Stimulated activated CD4-positive, alpha-beta T cell treated with anti-CD3 and anti-CD28 coated beads, Interleukin-15, amount 100 ng/mL, for 24 hours (primary cell): Measurements from ENCODE around the gene NFIA.

ENCODE experiments used
- DNase-seq: peaks from one replicate; pipeline ENCODE4 v3.0.0-alpha.2; 2020

The NFIA gene

GRCh38 chr1:61386770-61387169 lies 304.4 kb downstream of the NFIA start:
- no peak for DNase-seq

GRCh38 chr1:61387829-61388228 lies 305.5 kb downstream of the NFIA start:
- DNase-seq, result no peak

- DNase-seq, result no peak
Observed at GRCh38 chr1:61388566-61388965, 306.2 kb downstream of the NFIA start.

- DNase-seq, result no peak
Observed at GRCh38 chr1:61389194-61389925, 307.0 kb downstream of the NFIA start.

GRCh38 chr1:61389926-61390845 lies 307.8 kb downstream of the NFIA start:
- no peak for DNase-seq

- DNase-seq, result no peak
Observed at GRCh38 chr1:61391730-61392129, 309.4 kb downstream of the NFIA start.

GRCh38 chr1:61392409-61393242 lies 310.3 kb downstream of the NFIA start:
- no peak for DNase-seq

- no peak for DNase-seq
Observed at GRCh38 chr1:61393575-61393974, 311.2 kb downstream of the NFIA start.

GRCh38 chr1:61395146-61395800 lies 312.9 kb downstream of the NFIA start:
- DNase-seq, result no peak

- no peak for DNase-seq
Observed at GRCh38 chr1:61397495-61397894, 315.1 kb downstream of the NFIA start.

- DNase-seq, result no peak
Observed at GRCh38 chr1:61397935-61398334, 315.6 kb downstream of the NFIA start.

- DNase-seq, result no peak
Observed at GRCh38 chr1:61399199-61399598, 316.8 kb downstream of the NFIA start.

GRCh38 chr1:61400131-61400770 lies 317.9 kb downstream of the NFIA start:
- DNase-seq, result no peak

GRCh38 chr1:61400997-61401396 lies 318.6 kb downstream of the NFIA start:
- DNase-seq, result no peak

- no peak for DNase-seq
Observed at GRCh38 chr1:61403679-61404596, 321.6 kb downstream of the NFIA start.

- no peak for DNase-seq
Observed at GRCh38 chr1:61404597-61405376, 322.4 kb downstream of the NFIA start.

GRCh38 chr1:61406467-61406866 lies 324.1 kb downstream of the NFIA start:
- no peak for DNase-seq

- no peak for DNase-seq
Observed at GRCh38 chr1:61412601-61413000, 330.2 kb downstream of the NFIA start.

- no peak for DNase-seq
Observed at GRCh38 chr1:61419196-61419595, 336.8 kb downstream of the NFIA start.

GRCh38 chr1:61419657-61420056 lies 337.3 kb downstream of the NFIA start:
- no peak for DNase-seq
